GOT3 (cell line): ENCODE results near the gene TRIM24.

Experiments
- DNase-seq: peaks from one replicate; lab custom pipeline; 2025; ENCODE audit warnings: mixed read lengths; lab: John Stamatoyannopoulos, UW

TRIM24 gene

GRCh38 chr7:138575897-138576428 lies 115.9 kb downstream of the TRIM24 start:
- no peak for DNase-seq

- no peak for DNase-seq
Measured at GRCh38 chr7:138579136-138579535, 119.1 kb downstream of the TRIM24 start.

GRCh38 chr7:138579671-138580070 lies 119.6 kb downstream of the TRIM24 start:
- no peak for DNase-seq

GRCh38 chr7:138581065-138581464 lies 121.0 kb downstream of the TRIM24 start:
- DNase-seq = no peak

GRCh38 chr7:138584283-138584682 lies 124.2 kb downstream of the TRIM24 start:
- no peak for DNase-seq

GRCh38 chr7:138584696-138585095 lies 124.6 kb downstream of the TRIM24 start:
- no peak for DNase-seq

- DNase-seq = no peak
Measured at GRCh38 chr7:138585283-138585993, 125.4 kb downstream of the TRIM24 start.

- DNase-seq = no peak
Measured at GRCh38 chr7:138587485-138587884, 127.4 kb downstream of the TRIM24 start.

- DNase-seq = no peak
Measured at GRCh38 chr7:138588986-138589385, 128.9 kb downstream of the TRIM24 start.

GRCh38 chr7:138590154-138590553 lies 130.1 kb downstream of the TRIM24 start:
- no peak for DNase-seq

GRCh38 chr7:138595454-138595853 lies 135.4 kb downstream of the TRIM24 start:
- no peak for DNase-seq

- no peak for DNase-seq
Measured at GRCh38 chr7:138602451-138602850, 142.4 kb downstream of the TRIM24 start.

- no peak for DNase-seq
Measured at GRCh38 chr7:138603549-138604318, 143.7 kb downstream of the TRIM24 start.

- DNase-seq = no peak
Measured at GRCh38 chr7:138606236-138606635, 146.2 kb downstream of the TRIM24 start.

- no peak for DNase-seq
Measured at GRCh38 chr7:138607216-138608126, 147.4 kb downstream of the TRIM24 start.

- no peak for DNase-seq
Measured at GRCh38 chr7:138608275-138608674, 148.2 kb downstream of the TRIM24 start.

GRCh38 chr7:138610671-138611170 lies 150.7 kb downstream of the TRIM24 start:
- DNase-seq = no peak

- no peak for DNase-seq
Measured at GRCh38 chr7:138613630-138614029, 153.6 kb downstream of the TRIM24 start.

GRCh38 chr7:138616085-138616484 lies 156.0 kb downstream of the TRIM24 start:
- no peak for DNase-seq

GRCh38 chr7:138618506-138618905 lies 158.4 kb downstream of the TRIM24 start:
- DNase-seq = no peak

GRCh38 chr7:138618933-138619332 lies 158.9 kb downstream of the TRIM24 start:
- no peak for DNase-seq

- DNase-seq = no peak
Measured at GRCh38 chr7:138622841-138623240, 162.8 kb downstream of the TRIM24 start.
